Prostate gland (tissue), 2 donors: Measurements from ENCODE around the gene ALG3.

Experiments
- CTCF ChIP-seq, 4 experiments: fragments of 200-600 bp in 2 of 4; fragments of 450-650 bp in 2 of 4; sonication (generic) in 2 of 4; IDR thresholded peaks; 1 replicate in 3 of 4; 2 replicates in 1 of 4; pipeline ENCODE4 v1.5.1; 2016 to 2019; ENCODE audit warnings: antibody characterized with exemption in 4 of 4, mild to moderate bottlenecking in 2 of 4, moderate library complexity in 2 of 4
- POLR2A ChIP-seq: fragments of 450-650 bp; IDR thresholded peaks from one replicate; pipeline ENCODE4 v1.6.1; 2016; ENCODE audit warnings: antibody characterized with exemption, mild to moderate bottlenecking
- POLR2AphosphoS5 ChIP-seq: sonication (generic); formaldehyde crosslinking; IDR thresholded peaks from one replicate; pipeline ENCODE4 v1.6.1; 2017; ENCODE audit warnings: antibody characterized with exemption

- TF ChIP-seq POLR2A (no peak), CTCF (IDR thresholded peaks at IDR 0.05) (no peak), POLR2AphosphoS5 (no peak)
Measured at GRCh38 chr3:184295771-184296170, 47.0 kb upstream of the ALG3 start.
